Measurements from ENCODE around the gene MAGOHB. TPM values are rescaled to one million over a fixed set of nuclear protein-coding genes. Genes with fewer than 3 reads are reported as not detected.

The MAGOHB gene
- total RNA-seq, 4 donors from 2014 or later: 6.0 to 27.8 (median 10.3) TPM

- H3K36me3 ChIP-seq: no peaks in the 10 kb centered on the region
- H3K9me3 ChIP-seq: peaks cover 6% of the 10 kb centered on the region
- no peak for DNase-seq (ENCODE audit: low spot score in 2 of 2)
- H3K4me1 ChIP-seq: no peaks in the 10 kb centered on the region
- H3K27me3 ChIP-seq: no peaks in the 10 kb centered on the region
- no peak overlapping the region for H3K27ac ChIP-seq
- TF ChIP-seq CTCF (IDR thresholded peaks at IDR 0.05) (no peak), EP300 (IDR thresholded peaks at IDR 0.05) (no peak), POLR2AphosphoS5 (IDR thresholded peaks at IDR 0.05) (no peak), POLR2A (IDR thresholded peaks at IDR 0.05) (no peak)
- no peak overlapping the region for H3K4me3 ChIP-seq
- 71% methylated on average over 6 of the region's 6 CpGs for WGBS
These were observed 28.5 kb upstream of the MAGOHB start for GRCh38 chr12:10641735-10642500.

GRCh38 chr12:10638728-10639127 lies 25.3 kb upstream of the MAGOHB start:
- no peak overlapping the region for H3K27ac ChIP-seq
- H3K4me1 ChIP-seq: no peaks in the 10 kb centered on the region
- TF ChIP-seq POLR2AphosphoS5 (IDR thresholded peaks at IDR 0.05) (no peak), EP300 (IDR thresholded peaks at IDR 0.05) (no peak), CTCF (IDR thresholded peaks at IDR 0.05) (no peak), POLR2A (IDR thresholded peaks at IDR 0.05) (no peak)
- no peak for DNase-seq (ENCODE audit: low spot score in 2 of 2)
- 63% methylated on average over 1 of the region's 1 CpG for WGBS
- no peak overlapping the region for H3K4me3 ChIP-seq
- no peaks in the 10 kb centered on the region for H3K36me3 ChIP-seq
- no peaks in the 10 kb centered on the region for H3K27me3 ChIP-seq
- no peaks in the 10 kb centered on the region for H3K9me3 ChIP-seq

GRCh38 chr12:10636611-10637010 lies 23.2 kb upstream of the MAGOHB start:
- DNase-seq (ENCODE audit: low spot score in 2 of 2): no peak
- Histone ChIP-seq H3K27ac (peak overlapping the region; percentile 46), H3K9me3 (no peaks in the 10 kb centered on the region), H3K4me3 (no peak overlapping the region), H3K27me3 (no peaks in the 10 kb centered on the region), H3K36me3 (no peaks in the 10 kb centered on the region), H3K4me1 (no peaks in the 10 kb centered on the region)
- TF ChIP-seq POLR2AphosphoS5 (IDR thresholded peaks at IDR 0.05): no peak
- TF ChIP-seq POLR2A (IDR thresholded peaks at IDR 0.05): no peak
- TF ChIP-seq CTCF (IDR thresholded peaks at IDR 0.05): no peak
- 67% methylated on average over 6 of the region's 6 CpGs for WGBS

- TF ChIP-seq EP300 (IDR thresholded peaks at IDR 0.05): no peak
- no peak for TF ChIP-seq CTCF (IDR thresholded peaks at IDR 0.05)
- no peak for TF ChIP-seq POLR2A (IDR thresholded peaks at IDR 0.05)
- no peak for TF ChIP-seq POLR2AphosphoS5 (IDR thresholded peaks at IDR 0.05)
- Histone ChIP-seq H3K4me1 (no peaks in the 10 kb centered on the region), H3K27ac (peak overlapping the region; percentile 46), H3K36me3 (no peaks in the 10 kb centered on the region), H3K9me3 (no peaks in the 10 kb centered on the region), H3K4me3 (no peak overlapping the region), H3K27me3 (no peaks in the 10 kb centered on the region)
- WGBS: 74% methylated on average over 3 of the region's 3 CpGs
- no peak for DNase-seq (ENCODE audit: low spot score in 2 of 2)
These were observed 22.7 kb upstream of the MAGOHB start for GRCh38 chr12:10636124-10636523.

GRCh38 chr12:10635306-10635705 lies 21.9 kb upstream of the MAGOHB start:
- no peaks in the 10 kb centered on the region for H3K4me1 ChIP-seq
- H3K27me3 ChIP-seq: no peaks in the 10 kb centered on the region
- no peaks in the 10 kb centered on the region for H3K36me3 ChIP-seq
- H3K27ac ChIP-seq: no peak overlapping the region
- H3K9me3 ChIP-seq: no peaks in the 10 kb centered on the region
- no peak for TF ChIP-seq CTCF (IDR thresholded peaks at IDR 0.05)
- no peak for TF ChIP-seq POLR2A (IDR thresholded peaks at IDR 0.05)
- no peak for TF ChIP-seq EP300 (IDR thresholded peaks at IDR 0.05)
- TF ChIP-seq POLR2AphosphoS5 (IDR thresholded peaks at IDR 0.05): no peak
- H3K4me3 ChIP-seq: no peak overlapping the region
- DNase-seq (ENCODE audit: low spot score in 2 of 2): no peak
- 92% methylated on average over 2 of the region's 2 CpGs for WGBS
